Right ventricle myocardium superior (tissue), 1 donor: ENCODE measurements around the gene IGFBP4. TPM values are rescaled to one million over a fixed set of nuclear protein-coding genes. Genes with fewer than 3 reads are reported as not detected.
A peak's percentile ranks its signal among the peaks of the same experiment; 100 is the strongest.

Experiments used
- ATAC-seq: fragments of 200-7000 bp; cut with Tn5 transposase; one replicate; pipeline ENCODE4 v1.9.1; 2020; ENCODE audit warnings: mild to moderate bottlenecking; ENCODE audit not compliant: poor library complexity
- DNase-seq: peaks from one replicate; pipeline ENCODE4 v3.0.0-alpha.2; 2020
- intact Hi-C: fragments of 100-400 bp; cut with DNase I; formaldehyde crosslinking; loops from one replicate; pipeline ENCODE4 v1.11.2; 2022
- total RNA-seq: library from RNA; stranded (reverse); fragmentation: NEBNext Ultra II Directional; extraction: Animal tissue kit (Norgen Biotek cat#: 25700); gene quantifications from one replicate; pipeline ENCODE4 v1.2.1, GENCODE V29; 2021
- donor health status: DM: no; HTN: yes; CAD: no; lungs with severe emphysema.

IGFBP4 gene
- total RNA-seq, 1 donor from 2014 or later: 157 TPM

GRCh38 chr17:40427002-40427491 is 16.2 kb upstream of the IGFBP4 start:
- DNase-seq (no peak), ATAC-seq (no peak)
- intact Hi-C loops: no loop called here

GRCh38 chr17:40430272-40431230 is 12.7 kb upstream of the IGFBP4 start:
- ATAC-seq: no peak
- no peak for DNase-seq
- intact Hi-C loops: no loop called here

GRCh38 chr17:40431231-40431602 is 12.0 kb upstream of the IGFBP4 start:
- intact Hi-C loops: no loop called here
- no peak for DNase-seq
- no peak for ATAC-seq

- intact Hi-C loops: no loop called here
- no peak for ATAC-seq
- no peak for DNase-seq
These were observed 10.3 kb upstream of the IGFBP4 start for GRCh38 chr17:40432864-40433528.

- intact Hi-C loops: no loop called here
These were observed 9.5 kb upstream of the IGFBP4 start for GRCh38 chr17:40433551-40434415.

GRCh38 chr17:40436636-40437035 is 6.6 kb upstream of the IGFBP4 start:
- intact Hi-C loops: no loop called here
- ATAC-seq (peak; percentile 4), DNase-seq (no peak)

More at GRCh38 chr17:40433551-40434415, 9.5 kb upstream of the IGFBP4 start:
- ATAC-seq: peak; percentile 26
- no peak for DNase-seq

GRCh38 chr17:40437095-40437732 is 6.0 kb upstream of the IGFBP4 start:
- DNase-seq (peak; percentile 51), ATAC-seq (peak; percentile 76)
- intact Hi-C loops: no loop called here

GRCh38 chr17:40440166-40440565 is 3.1 kb upstream of the IGFBP4 start:
- no peak for ATAC-seq
- intact Hi-C loops: loop anchor here (2.0 to 5.0 kb wide), 2 partner anchors 37 to 97 kb away; no protein-coding TSS in a partner anchor
- DNase-seq: no peak

GRCh38 chr17:40442392-40443195 is 656 bp upstream of the IGFBP4 start:
- ATAC-seq: peak; percentile 28
- intact Hi-C loops: loop anchor here (2.0 to 5.0 kb wide), 2 partner anchors 95 to 118 kb away; no protein-coding TSS in a partner anchor
- peak; percentile 80 for DNase-seq

GRCh38 chr17:40443988-40444899 is 994 bp downstream of the IGFBP4 start:
- DNase-seq: no peak

GRCh38 chr17:40445751-40446468 is 2.7 kb downstream of the IGFBP4 start:
- ATAC-seq (no peak), DNase-seq (no peak)
- intact Hi-C loops: no loop called here

More at GRCh38 chr17:40443988-40444899, 994 bp downstream of the IGFBP4 start:
- no peak for ATAC-seq
- intact Hi-C loops: loop anchor here (2.0 to 5.0 kb wide), 2 partner anchors 93 to 117 kb away; no protein-coding TSS in a partner anchor

- DNase-seq: peak; percentile 70
- intact Hi-C loops: no loop called here
- ATAC-seq: peak; percentile 33
These were observed 3.9 kb downstream of the IGFBP4 start for GRCh38 chr17:40447148-40447644.

- intact Hi-C loops: no loop called here
- DNase-seq (no peak), ATAC-seq (no peak)
These were observed 4.6 kb downstream of the IGFBP4 start for GRCh38 chr17:40447806-40448205.

GRCh38 chr17:40448213-40448638 is 5.0 kb downstream of the IGFBP4 start:
- intact Hi-C loops: no loop called here
- ATAC-seq (no peak), DNase-seq (peak; percentile 72)

GRCh38 chr17:40448639-40449261 is 5.5 kb downstream of the IGFBP4 start:
- ATAC-seq (no peak), DNase-seq (no peak)
- intact Hi-C loops: no loop called here
